Measurements from ENCODE around the gene GPN2. TPM values are rescaled to one million over a fixed set of nuclear protein-coding genes. Genes with fewer than 3 reads are reported as not detected.

The GPN2 gene
- total and polyA plus RNA-seq, 9 of the 15 experiments (the other 6 are each of a cell fraction or from before 2014, with no cell fraction given): 9.9 to 58.8 (median 20.4) TPM

DNA sequence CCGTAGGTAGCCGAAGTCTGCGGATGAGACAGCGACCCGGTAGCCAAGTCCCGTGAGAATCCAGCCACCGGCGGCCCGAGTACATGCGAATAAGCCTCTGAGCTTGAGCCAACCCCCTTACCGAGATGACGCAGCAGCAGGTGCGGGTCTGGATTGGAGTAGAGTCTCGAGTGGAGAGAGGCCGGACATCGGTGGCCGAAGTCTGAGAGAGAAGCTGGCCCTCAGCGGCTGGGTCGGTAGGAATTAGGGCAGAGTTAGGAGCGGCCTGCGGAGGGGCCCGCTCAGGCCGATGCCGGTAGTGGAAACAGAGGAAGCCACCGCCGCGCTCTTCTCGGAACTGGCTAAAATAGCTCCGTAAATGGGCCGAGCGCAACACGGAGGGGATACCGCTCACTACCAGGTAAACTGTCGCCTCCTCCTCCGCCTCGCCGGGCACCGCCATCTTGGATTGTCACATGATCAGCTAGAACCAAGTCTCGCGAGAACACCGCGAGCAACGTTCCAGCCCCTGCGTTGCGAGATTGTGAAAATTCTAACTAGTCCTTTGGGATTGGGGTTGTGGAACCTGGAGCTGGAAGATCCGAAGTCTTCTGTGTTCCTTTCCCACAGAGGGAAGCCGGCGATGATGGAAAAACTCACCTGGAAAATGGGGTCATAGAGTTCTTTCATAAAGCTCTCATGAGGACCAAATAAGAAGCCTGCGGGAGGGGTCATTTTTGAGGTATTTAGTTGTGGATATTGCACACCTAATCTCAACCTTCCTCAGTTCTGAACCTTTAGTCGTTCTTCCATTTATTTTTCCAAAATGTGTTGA lies 10.1 kb upstream of the GPN2 start, which contains the start of gene GPATCH3 (continued):
- TF ChIP-seq ZNF780A (CRISPR knock-in tag; IDR thresholded peaks at IDR 0.05) (no peak), TCF7L2 (IDR thresholded peaks at IDR 0.05; ENCODE audit: low read depth, low read length) (no peak), MAX (CRISPR knock-in tag; IDR thresholded peaks at IDR 0.05) (peak; percentile 55; the same call in 1 of the 2 replicates), RAD51 (IDR thresholded peaks at IDR 0.05; ENCODE audit: borderline replicate concordance, low read depth) (peak; percentile 95), HOXB6 (CRISPR knock-in tag; IDR thresholded peaks at IDR 0.05; ENCODE audit: borderline replicate concordance) (no peak), HMG20A (CRISPR knock-in tag; conservative IDR thresholded peaks at IDR 0.05) (no peak), ZNF507 (tag; conservative IDR thresholded peaks at IDR 0.05) (no peak), FOXK1 (CRISPR knock-in tag; IDR thresholded peaks at IDR 0.05; ENCODE audit: borderline replicate concordance) (0 out of 2 replicates have a peak, but pooled peaks have one; percentile 78), MBD1 (CRISPR knock-in tag; IDR thresholded peaks at IDR 0.05) (no peak), JUN (IDR thresholded peaks at IDR 0.05; ENCODE audit: borderline replicate concordance, low read depth, low read length) (no peak), JUN (CRISPR knock-in tag; IDR thresholded peaks at IDR 0.05; ENCODE audit: borderline replicate concordance) (no peak), TGIF2 (CRISPR knock-in tag; IDR thresholded peaks at IDR 0.05) (no peak), PCBP2 (IDR thresholded peaks at IDR 0.05; ENCODE audit: low read depth, low read length, poor library complexity, severe bottlenecking) (no peak), CTCFL (IDR thresholded peaks at IDR 0.05; ENCODE audit: borderline replicate concordance, insufficient read depth, low read depth, low read length, poor library complexity, severe bottlenecking) (no peak), ZEB2 (IDR thresholded peaks at IDR 0.05) (peak; percentile 33; the same call in 1 of the 2 replicates), KAT7 (CRISPR knock-in tag; IDR thresholded peaks at IDR 0.05; ENCODE audit: borderline replicate concordance) (no peak; the same call in 1 of the 2 replicates), ZFP36 (IDR thresholded peaks at IDR 0.05; ENCODE audit: low read depth, low read length, partially characterized antibody) (no peak), PPARD (CRISPR knock-in tag; IDR thresholded peaks at IDR 0.05) (no peak), ZC3H11A (IDR thresholded peaks at IDR 0.05; ENCODE audit: low read depth, low read length) (no peak), RFX7 (CRISPR knock-in tag; IDR thresholded peaks at IDR 0.05) (no peak), KLF1 (tag; IDR thresholded peaks at IDR 0.05) (no peak), ADNP (tag; IDR thresholded peaks at IDR 0.05) (no peak), ZNF707 (CRISPR knock-in tag; conservative IDR thresholded peaks at IDR 0.05) (0 out of 2 replicates have a peak, but pooled peaks have one; percentile 35), NRF1 (conservative IDR thresholded peaks at IDR 0.05 in 1 of 2, IDR thresholded peaks at IDR 0.05 in 1 of 2) (peak; percentile 32 to 43; a peak in 3 of 4 replicates), NELFE (IDR thresholded peaks at IDR 0.05; ENCODE audit: insufficient read depth, insufficient read length) (no peak), ZNF766 (CRISPR knock-in tag; conservative IDR thresholded peaks at IDR 0.05) (no peak; the same call in 1 of the 2 replicates)

All from K562 (cell line).